Activated CD8-positive, alpha-beta T cell treated with anti-CD3 and anti-CD28 coated beads, Interleukin-2, amount 10 ng/mL, durations not matched to agents 7 days and 5 days (primary cell): ENCODE data around the gene INPP4A. TPM values are rescaled to one million over a fixed set of nuclear protein-coding genes. Genes with fewer than 3 reads are reported as not detected.

Experiments used
- ATAC-seq: fragments of 150-1000 bp; cut with Tn5 transposase; one replicate; pipeline ENCODE4 v1.10.0; 2021; ENCODE audit warnings: moderate library complexity
- CTCF ChIA-PET: fragments of 350-600 bp; sonication (Branson Sonifier 250); formaldehyde crosslinking; loops from one replicate; lab custom pipeline; 2021; ENCODE audit warnings: antibody characterized with exemption; lab: Charles Lee
- POLR2A ChIA-PET: fragments of 350-600 bp; sonication (Branson Sonifier 250); formaldehyde crosslinking; loops from one replicate; lab custom pipeline; 2021; ENCODE audit warnings: antibody characterized with exemption; lab: Charles Lee
- DNase-seq: peaks from one replicate; pipeline ENCODE4 v3.0.0-alpha.2; 2020
- H3K27ac Mint-ChIP-seq: one replicate; pipeline ENCODE4 v1.8.0; 2021; ENCODE audit warnings: mild to moderate bottlenecking, mixed read lengths
- H3K27me3 Mint-ChIP-seq: one replicate; pipeline ENCODE4 v1.8.0; 2021; ENCODE audit warnings: low read depth, mixed read lengths
- H3K36me3 Mint-ChIP-seq: one replicate; pipeline ENCODE4 v1.8.0; 2021; ENCODE audit warnings: low read depth, mixed read lengths
- H3K4me1 Mint-ChIP-seq: one replicate; pipeline ENCODE4 v1.8.0; 2021; ENCODE audit warnings: low read depth, mixed read lengths
- H3K4me3 Mint-ChIP-seq: one replicate; pipeline ENCODE4 v1.8.0; 2021; ENCODE audit warnings: mild to moderate bottlenecking, mixed read lengths
- H3K9me3 Mint-ChIP-seq: one replicate; pipeline ENCODE4 v1.8.0; 2022; ENCODE audit warnings: mixed read lengths; ENCODE audit not compliant: insufficient read depth
- total RNA-seq, 2 experiments: library from RNA; stranded (reverse); gene quantifications; one replicate each; pipeline ENCODE4 v1.2.3, GENCODE V29; 2021

The INPP4A gene
- total RNA-seq, 2 experiments from 2014 or later: 152 to 157 TPM

DNA sequence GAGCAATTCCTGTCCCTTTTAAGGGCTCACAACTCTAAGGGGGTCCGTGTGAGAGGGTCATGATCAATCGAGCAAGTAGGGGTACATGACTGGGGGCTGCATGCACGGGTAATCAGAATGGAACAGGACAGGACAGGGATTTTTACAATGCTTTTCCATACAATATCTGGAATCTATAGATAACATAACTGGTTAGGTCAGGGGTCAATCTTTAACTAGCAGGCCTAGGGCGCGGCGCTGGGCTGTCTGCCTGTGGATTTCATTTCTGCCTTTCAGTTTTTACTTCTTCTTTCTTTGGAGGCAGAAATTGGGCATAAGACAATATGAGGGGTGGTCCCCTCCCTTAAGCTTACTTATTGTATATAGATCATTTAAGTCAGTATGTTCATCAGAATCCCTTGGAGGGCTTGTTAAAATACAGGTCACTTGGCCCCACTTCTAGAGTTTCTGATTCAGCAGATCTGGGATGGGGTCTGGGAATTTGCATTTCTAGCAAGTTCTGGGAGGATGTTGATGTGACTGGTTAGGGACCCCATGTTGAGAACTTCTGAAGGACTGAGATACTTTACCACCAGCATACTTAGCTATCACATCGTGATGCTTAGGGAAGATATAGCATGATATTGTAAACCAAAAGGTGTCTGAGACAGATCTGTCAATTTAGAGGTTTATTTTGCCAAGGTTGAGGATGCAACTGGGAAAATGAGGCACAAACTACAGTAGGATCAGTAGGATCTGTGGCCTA lies 2.8 kb upstream of the INPP4A start:
- ATAC-seq (no peak), DNase-seq (peak; percentile 13)
- Mint-ChIP-seq H3K27me3 (no peaks in the 10 kb centered on the region), H3K4me3 (no peak overlapping the region), H3K4me1 (peaks cover 36% of the 10 kb centered on the region), H3K27ac (no peak overlapping the region), H3K36me3 (peaks cover 41% of the 10 kb centered on the region), H3K9me3 (peaks cover 23% of the 10 kb centered on the region)
- ChIA-PET CTCF (interaction anchor here (1.1 to 1.9 kb wide), 3 partner anchors 22 to 46 kb away, joined by 4 to 6 read pairs (median 4); no protein-coding TSS in a partner anchor), POLR2A (interaction anchor here (0.7 to 1.1 kb wide), 2 partner anchors 23 to 30 kb away, joined by 3 read pairs; no protein-coding TSS in a partner anchor)

DNA sequence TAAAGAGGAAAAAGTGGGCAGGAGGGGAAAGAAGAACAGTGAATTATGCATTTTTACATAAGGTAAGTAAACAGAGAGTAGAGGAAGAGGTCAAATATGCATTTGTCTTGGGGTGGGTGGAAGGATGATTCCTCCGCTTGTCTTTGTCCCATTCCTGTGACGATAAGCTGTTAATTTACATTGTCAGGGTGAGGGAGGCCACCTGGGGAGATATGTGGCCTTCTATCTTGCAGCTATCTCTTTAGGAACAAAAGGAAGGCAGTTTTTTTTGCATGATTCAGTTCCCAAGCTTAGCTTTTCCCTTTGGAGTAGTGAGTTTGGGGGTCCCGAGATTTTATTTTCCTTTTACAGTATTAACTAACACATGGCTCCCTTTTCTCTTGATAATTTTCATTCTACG lies 2.2 kb upstream of the INPP4A start:
- peaks cover 45% of the 10 kb centered on the region for H3K36me3 Mint-ChIP-seq

GRCh38 chr2:98445177-98445682 lies 572 bp downstream of the INPP4A start:
- Mint-ChIP-seq H3K27me3 (no peaks in the 10 kb centered on the region), H3K36me3 (peaks cover 41% of the 10 kb centered on the region), H3K4me3 (peak overlapping the region; percentile 95), H3K4me1 (peaks cover 34% of the 10 kb centered on the region), H3K27ac (peak overlapping the region; percentile 92), H3K9me3 (peaks cover 3% of the 10 kb centered on the region)
- POLR2A ChIA-PET: interaction anchor here (2.9 to 3.8 kb wide), 2 partner anchors 19 to 26 kb away, joined by 16 to 45 read pairs; no protein-coding TSS in a partner anchor
- ATAC-seq: peak; percentile 25
- CTCF ChIA-PET: interaction anchor here (2.8 to 3.5 kb wide), 2 partner anchors 20 to 26 kb away, joined by 17 to 36 read pairs; no protein-coding TSS in a partner anchor
- peak; percentile 49 for DNase-seq

More for the DNA sequence above, 2.2 kb upstream of the INPP4A start:
- POLR2A ChIA-PET: interaction anchor here (1.1 kb wide), 1 partner anchor 22 kb away, joined by 3 read pairs; no protein-coding TSS in a partner anchor
- CTCF ChIA-PET: interaction anchor here (0.6 to 1.9 kb wide), 3 partner anchors 10 to 45 kb away, joined by 3 to 6 read pairs (median 4); no protein-coding TSS in a partner anchor
- ATAC-seq (no peak), DNase-seq (peak; percentile 16)
- no peaks in the 10 kb centered on the region for H3K27me3 Mint-ChIP-seq
- peaks cover 23% of the 10 kb centered on the region for H3K9me3 Mint-ChIP-seq
- no peak overlapping the region for H3K27ac Mint-ChIP-seq
- no peak overlapping the region for H3K4me3 Mint-ChIP-seq
- H3K4me1 Mint-ChIP-seq: peaks cover 40% of the 10 kb centered on the region

DNA sequence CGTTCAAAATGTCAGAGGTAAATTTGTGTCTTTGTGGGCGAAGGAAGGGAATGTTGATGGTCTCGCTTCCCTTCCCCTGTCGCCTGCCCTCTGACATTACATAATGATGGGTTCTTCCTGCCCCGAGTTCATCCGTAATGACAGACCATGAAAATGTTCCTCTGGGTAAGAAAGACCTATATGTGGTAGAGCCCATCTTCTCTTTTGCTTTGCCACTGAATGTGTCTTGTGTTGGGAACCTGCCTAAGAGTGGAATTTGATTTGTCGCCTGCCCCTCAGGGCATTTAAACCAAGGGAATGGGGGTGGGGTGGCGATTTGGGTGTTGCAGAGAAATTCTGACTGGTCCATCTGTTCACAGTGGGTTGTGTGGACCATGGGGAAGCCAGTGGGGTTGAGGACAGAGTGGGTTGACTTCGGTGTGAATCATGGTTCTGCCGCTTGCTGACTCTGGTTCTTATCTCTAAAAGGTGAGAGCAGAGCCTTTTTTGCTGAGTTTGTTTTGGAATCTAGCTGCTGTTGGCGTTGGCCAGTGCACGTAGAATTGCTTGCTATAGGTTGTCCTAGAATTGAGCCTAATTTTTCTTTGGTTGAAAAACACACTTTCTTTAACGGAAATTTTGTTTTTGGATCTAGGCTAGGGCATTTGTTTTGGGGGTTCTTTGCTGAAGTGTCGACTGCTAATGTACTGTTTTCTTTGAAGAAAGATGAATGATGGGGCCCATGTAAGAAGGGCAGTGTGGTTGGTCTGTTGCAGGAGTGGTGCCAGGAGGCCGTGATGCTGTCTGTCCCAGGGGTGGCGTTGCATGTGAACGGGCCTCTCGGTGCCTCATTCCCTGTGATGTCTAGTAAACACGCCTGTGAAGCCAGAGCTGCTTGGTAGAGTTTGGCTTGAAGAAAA lies 1.3 kb downstream of the INPP4A start:
- H3K36me3 Mint-ChIP-seq: peaks cover 40% of the 10 kb centered on the region
- peak overlapping the region; percentile 92 for H3K27ac Mint-ChIP-seq
- CTCF ChIA-PET: interaction anchor here (1.0 to 3.5 kb wide), 17 partner anchors 11 to 123 kb away, joined by 3 to 36 read pairs (median 5); no protein-coding TSS in a partner anchor
- ATAC-seq (peak; percentile 20), DNase-seq (peak; percentile 59)
- peak overlapping the region; percentile 95 for H3K4me3 Mint-ChIP-seq
- no peaks in the 10 kb centered on the region for H3K9me3 Mint-ChIP-seq
- H3K4me1 Mint-ChIP-seq: peaks cover 38% of the 10 kb centered on the region
- no peaks in the 10 kb centered on the region for H3K27me3 Mint-ChIP-seq
- POLR2A ChIA-PET: interaction anchor here (1.2 to 3.8 kb wide), 6 partner anchors 10 to 39 kb away, joined by 3 to 45 read pairs (median 7); no protein-coding TSS in a partner anchor

- Mint-ChIP-seq H3K4me3 (peak overlapping the region; percentile 95), H3K27me3 (no peaks in the 10 kb centered on the region), H3K36me3 (peaks cover 42% of the 10 kb centered on the region), H3K4me1 (peaks cover 48% of the 10 kb centered on the region), H3K27ac (peak overlapping the region; percentile 92), H3K9me3 (no peaks in the 10 kb centered on the region)
- CTCF ChIA-PET: interaction anchor here (0.8 to 3.5 kb wide), 20 partner anchors 10 to 210 kb away, joined by 3 to 36 read pairs (median 5); no protein-coding TSS in a partner anchor
- POLR2A ChIA-PET: interaction anchor here (1.2 to 3.8 kb wide), 7 partner anchors 9 to 38 kb away, joined by 3 to 45 read pairs (median 7); no protein-coding TSS in a partner anchor
- no peak for ATAC-seq
- DNase-seq: peak; percentile 28
Observed at GRCh38 chr2:98446850-98447249, 2.2 kb downstream of the INPP4A start.

GRCh38 chr2:98448441-98449145 lies 3.9 kb downstream of the INPP4A start:
- Mint-ChIP-seq H3K9me3 (no peaks in the 10 kb centered on the region), H3K27ac (peak overlapping the region; percentile 92), H3K4me1 (peaks cover 65% of the 10 kb centered on the region), H3K36me3 (peaks cover 56% of the 10 kb centered on the region), H3K27me3 (no peaks in the 10 kb centered on the region), H3K4me3 (peak overlapping the region; percentile 95)
- ChIA-PET CTCF (interaction anchor here (3.0 to 6.4 kb wide), 3 partner anchors 8 to 16 kb away, joined by 26 to 36 read pairs (median 34); no protein-coding TSS in a partner anchor), POLR2A (interaction anchor here (1.0 to 3.8 kb wide), 3 partner anchors 10 to 16 kb away, joined by 3 to 45 read pairs (median 5); no protein-coding TSS in a partner anchor)
- ATAC-seq (peak; percentile 57), DNase-seq (peak; percentile 72)

DNA sequence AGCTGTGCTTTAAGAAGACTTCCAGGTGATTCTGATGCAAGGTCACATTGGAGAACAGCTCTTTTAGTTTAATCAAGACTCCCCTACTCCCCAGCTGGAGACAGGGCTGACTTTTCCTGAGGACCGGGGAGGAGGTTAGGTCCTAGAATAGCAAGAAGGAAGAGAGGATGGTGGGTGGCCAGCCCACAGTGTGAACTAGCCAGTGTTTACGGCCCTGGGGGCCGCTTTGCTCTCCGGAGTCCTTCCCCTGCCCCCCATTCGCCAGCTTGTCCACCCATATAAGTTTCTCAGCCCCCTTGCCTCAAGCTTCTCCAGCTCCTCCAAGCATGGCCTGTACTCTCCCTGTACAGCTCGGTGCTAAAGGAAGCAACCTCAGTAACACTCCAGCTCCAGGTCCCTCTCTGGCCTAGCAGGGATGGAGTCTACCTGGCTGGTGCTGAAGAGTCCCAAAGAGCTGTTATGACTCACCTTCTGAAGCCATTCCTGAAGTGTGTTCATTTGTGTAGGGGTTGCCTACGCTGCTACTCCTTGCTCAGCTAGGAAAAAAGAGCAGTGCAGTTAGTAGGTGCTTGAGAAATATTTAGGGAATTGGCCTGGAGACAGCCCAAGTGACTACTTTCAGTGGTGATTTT lies 7.9 kb downstream of the INPP4A start:
- POLR2A ChIA-PET: interaction anchor here (1.1 to 3.3 kb wide), 2 partner anchors 9 to 12 kb away, joined by 3 to 23 read pairs; no protein-coding TSS in a partner anchor
- Mint-ChIP-seq H3K36me3 (peaks cover 59% of the 10 kb centered on the region), H3K27ac (peak overlapping the region; percentile 93), H3K27me3 (no peaks in the 10 kb centered on the region), H3K4me3 (no peak overlapping the region), H3K9me3 (no peaks in the 10 kb centered on the region), H3K4me1 (peaks cover 88% of the 10 kb centered on the region)
- CTCF ChIA-PET: interaction anchor here (0.7 to 6.4 kb wide), 10 partner anchors 9 to 158 kb away, joined by 3 to 34 read pairs (median 4); no protein-coding TSS in a partner anchor
- ATAC-seq: no peak
- DNase-seq: peak; percentile 18

DNA sequence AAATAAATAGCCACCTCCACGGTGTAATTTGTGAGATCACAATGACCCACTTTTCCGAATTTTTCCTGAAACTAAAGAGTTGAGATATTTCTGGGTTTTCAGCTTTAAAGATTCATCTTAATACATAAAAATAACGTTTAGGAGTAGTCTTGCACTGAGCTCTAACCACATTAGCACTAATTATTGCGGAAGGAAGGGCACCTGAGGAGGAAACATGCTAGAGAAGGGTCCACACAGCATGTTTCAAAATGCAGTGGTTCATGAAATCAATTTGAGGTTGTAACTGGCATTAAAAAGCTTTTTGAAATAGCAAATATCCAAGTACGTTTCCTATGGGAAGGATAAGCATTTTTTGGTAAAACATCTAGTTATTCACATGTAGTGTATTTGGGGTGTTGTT lies 8.4 kb downstream of the INPP4A start:
- no peaks in the 10 kb centered on the region for H3K27me3 Mint-ChIP-seq
- peak overlapping the region; percentile 44 for H3K4me3 Mint-ChIP-seq
- peak overlapping the region; percentile 93 for H3K27ac Mint-ChIP-seq
- POLR2A ChIA-PET: interaction anchor here (1.1 to 3.3 kb wide), 2 partner anchors 9 to 11 kb away, joined by 3 to 23 read pairs; no protein-coding TSS in a partner anchor
- H3K9me3 Mint-ChIP-seq: no peaks in the 10 kb centered on the region
- CTCF ChIA-PET: interaction anchor here (0.7 to 6.4 kb wide), 8 partner anchors 10 to 157 kb away, joined by 3 to 34 read pairs (median 4); no protein-coding TSS in a partner anchor
- ATAC-seq (no peak), DNase-seq (no peak)
- H3K36me3 Mint-ChIP-seq: peaks cover 61% of the 10 kb centered on the region
- H3K4me1 Mint-ChIP-seq: peaks cover 91% of the 10 kb centered on the region

DNA sequence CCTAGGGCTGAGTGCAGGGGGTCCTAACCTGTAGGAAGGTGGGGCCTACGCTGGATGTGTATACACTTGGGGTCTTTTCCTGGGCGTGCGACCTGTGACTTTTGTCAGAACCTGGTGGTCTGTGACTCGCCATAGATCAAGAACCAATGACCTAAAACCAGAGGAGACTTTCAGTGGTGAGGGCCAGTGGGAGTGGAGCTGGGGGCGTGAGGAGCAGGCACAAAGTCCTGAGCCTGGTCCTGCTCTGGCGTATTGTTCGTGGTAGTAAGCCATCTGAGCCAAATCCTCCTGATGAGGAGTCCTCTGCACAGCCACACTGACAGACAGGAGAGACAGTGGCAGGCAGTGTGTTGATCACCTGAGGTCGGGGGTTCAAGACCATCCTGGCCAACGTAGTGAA lies 8.9 kb downstream of the INPP4A start:
- no peak for DNase-seq
- ChIA-PET POLR2A (interaction anchor here (1.1 to 3.7 kb wide), 4 partner anchors 8 to 34 kb away, joined by 3 to 28 read pairs (median 13); no protein-coding TSS in a partner anchor), CTCF (interaction anchor here (0.7 to 6.4 kb wide), 9 partner anchors 11 to 157 kb away, joined by 3 to 34 read pairs (median 5); no protein-coding TSS in a partner anchor)
- Mint-ChIP-seq H3K36me3 (peaks cover 64% of the 10 kb centered on the region), H3K4me3 (peak overlapping the region; percentile 5), H3K9me3 (no peaks in the 10 kb centered on the region), H3K27ac (peak overlapping the region; percentile 93), H3K4me1 (peaks cover 95% of the 10 kb centered on the region), H3K27me3 (no peaks in the 10 kb centered on the region)
- ATAC-seq: no peak
